Suprapubic skin (tissue), 3 donors: ENCODE results near the gene CACNA2D3.

Experiments used
- POLR2AphosphoS5 ChIP-seq, 3 donors: sonication (generic); formaldehyde crosslinking; IDR thresholded peaks; one replicate each; pipeline ENCODE4 v1.6.1; 2017; ENCODE audit warnings: antibody characterized with exemption in 3 of 3
- TF ChIP-seq, protein P1 (sequence below), 2 donors: fragments of 200-600 bp in 1 of 2; fragments of 450-650 bp in 1 of 2; sonication (generic) in 1 of 2; IDR thresholded peaks; one replicate each; pipeline ENCODE4 v1.5.1; 2016 to 2019; ENCODE audit warnings: antibody characterized with exemption in 2 of 2, mild to moderate bottlenecking in 1 of 2, moderate library complexity in 1 of 2

DNA sequence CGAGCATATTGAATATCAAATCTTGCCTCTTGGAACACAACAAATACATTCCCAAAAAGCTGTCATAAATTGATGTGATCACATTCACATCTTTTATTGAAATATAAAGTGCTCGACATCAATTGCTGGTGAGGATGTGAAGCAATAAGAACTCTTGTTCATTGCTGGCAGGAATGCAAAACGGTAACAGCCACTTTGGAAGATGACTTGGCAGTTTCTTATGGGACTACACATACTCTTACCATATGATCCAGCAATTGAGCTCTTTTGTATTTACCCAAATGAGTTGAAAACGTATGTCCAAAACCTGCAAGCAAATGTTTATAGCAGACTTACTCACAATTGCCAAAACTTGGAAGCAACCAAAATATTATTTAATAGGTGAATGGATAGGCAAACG lies 234.9 kb downstream of the CACNA2D3 start:
- TF ChIP-seq, protein P1, sequence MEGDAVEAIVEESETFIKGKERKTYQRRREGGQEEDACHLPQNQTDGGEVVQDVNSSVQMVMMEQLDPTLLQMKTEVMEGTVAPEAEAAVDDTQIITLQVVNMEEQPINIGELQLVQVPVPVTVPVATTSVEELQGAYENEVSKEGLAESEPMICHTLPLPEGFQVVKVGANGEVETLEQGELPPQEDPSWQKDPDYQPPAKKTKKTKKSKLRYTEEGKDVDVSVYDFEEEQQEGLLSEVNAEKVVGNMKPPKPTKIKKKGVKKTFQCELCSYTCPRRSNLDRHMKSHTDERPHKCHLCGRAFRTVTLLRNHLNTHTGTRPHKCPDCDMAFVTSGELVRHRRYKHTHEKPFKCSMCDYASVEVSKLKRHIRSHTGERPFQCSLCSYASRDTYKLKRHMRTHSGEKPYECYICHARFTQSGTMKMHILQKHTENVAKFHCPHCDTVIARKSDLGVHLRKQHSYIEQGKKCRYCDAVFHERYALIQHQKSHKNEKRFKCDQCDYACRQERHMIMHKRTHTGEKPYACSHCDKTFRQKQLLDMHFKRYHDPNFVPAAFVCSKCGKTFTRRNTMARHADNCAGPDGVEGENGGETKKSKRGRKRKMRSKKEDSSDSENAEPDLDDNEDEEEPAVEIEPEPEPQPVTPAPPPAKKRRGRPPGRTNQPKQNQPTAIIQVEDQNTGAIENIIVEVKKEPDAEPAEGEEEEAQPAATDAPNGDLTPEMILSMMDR (IDR thresholded peaks at IDR 0.05), result no peak
- no peak for TF ChIP-seq POLR2AphosphoS5 (IDR thresholded peaks at IDR 0.05)
